Measurements from ENCODE around the gene CRYGB. TPM values are rescaled to one million over a fixed set of nuclear protein-coding genes. Genes with fewer than 3 reads are reported as not detected.
"Not testable (repeated sequence)": the region's sequence is repeated elsewhere in the genome, so short reads cannot be mapped to it uniquely, and the experiment has no call there.

Gene CRYGB
- total RNA-seq, 2 experiments from 2014 or later: not detected

DNA sequence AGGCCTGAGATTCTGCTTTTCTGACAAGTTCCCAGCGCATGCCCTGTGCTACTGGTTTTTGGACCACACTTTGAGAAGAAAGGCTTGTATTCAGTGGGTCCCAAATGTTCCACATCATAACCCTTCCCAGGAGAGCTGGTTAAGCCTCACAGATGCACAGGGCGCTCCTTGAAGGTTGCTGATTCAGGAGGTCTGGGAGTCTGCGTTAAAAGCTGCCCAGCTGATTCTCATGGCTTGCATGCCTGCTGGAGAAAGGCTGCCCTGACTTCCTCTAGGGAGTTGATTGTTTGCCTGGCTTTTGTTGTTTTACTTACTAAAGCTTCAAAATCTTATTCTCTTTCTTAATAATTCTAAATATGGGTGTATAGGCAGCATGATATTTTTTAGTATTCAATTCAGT lies 42.3 kb downstream of the CRYGB start:
- CTCF ChIA-PET: no interaction called here
- no peaks in the 10 kb centered on the region for H3K27me3 Mint-ChIP-seq

GRCh38 chr2:208101716-208102631 lies 44.0 kb downstream of the CRYGB start:
- DNase-seq (no peak), ATAC-seq (ENCODE audit: poor library complexity) (no peak)
- Histone ChIP-seq H3K4me1 (ENCODE audit: insufficient read depth, low read length) (no peaks in the 10 kb centered on the region), H3K4me3 (ENCODE audit: low read length) (no peak overlapping the region), H3K27ac (ENCODE audit: low read depth in 1 of 2, low read length in 2 of 2) (no peak overlapping the region), H3K36me3 (ENCODE audit: insufficient read depth, low read length) (no peaks in the 10 kb centered on the region), H3K27me3 (ENCODE audit: control insufficient read depth in 1 of 2, insufficient read depth in 2 of 2, low read length in 2 of 2) (no peaks in the 10 kb centered on the region), H3K9me3 (ENCODE audit: control insufficient read depth in 1 of 2, insufficient read depth in 1 of 2, low read length in 2 of 2) (no peaks in the 10 kb centered on the region)
- intact Hi-C loops (cut with DNase I, micrococcal nuclease): loop anchor here in 1 of 2 experiments (10.0 kb wide), 1 partner anchor 153 kb away; the partner anchor contains the start of gene IDH1
- Mint-ChIP-seq H3K4me1 (ENCODE audit: low read depth) (peaks cover 35% of the 10 kb centered on the region), H3K4me3 (peak overlapping the region; percentile 65), H3K27ac (peak overlapping the region; percentile 68), H3K36me3 (ENCODE audit: low read depth) (no peaks in the 10 kb centered on the region), H3K27me3 (no peaks in the 10 kb centered on the region), H3K9me3 (no peaks in the 10 kb centered on the region)
- ChIA-PET CTCF (no interaction called here), POLR2A (interaction anchor here (1.0 to 1.4 kb wide), 4 partner anchors 77 to 572 kb away, joined by 3 to 7 read pairs (median 4); partner anchors contain the start of genes CCNYL1, CREB1, IDH1 and PLEKHM3)
- no peak for TF ChIP-seq CTCF (IDR thresholded peaks at IDR 0.05)

More for the DNA sequence above, 42.3 kb downstream of the CRYGB start:
- Mint-ChIP-seq H3K4me3 (no peak overlapping the region), H3K36me3 (ENCODE audit: low read depth) (no peaks in the 10 kb centered on the region), H3K27ac (no peak overlapping the region), H3K9me3 (no peaks in the 10 kb centered on the region), H3K4me1 (ENCODE audit: low read depth) (peaks cover 35% of the 10 kb centered on the region)
- POLR2A ChIA-PET: interaction anchor here (1.2 kb wide), 1 partner anchor 11 kb away, joined by 3 read pairs; no protein-coding TSS in a partner anchor
- ATAC-seq (ENCODE audit: poor library complexity) (no peak), DNase-seq (no peak)
- H3K4me1 ChIP-seq (ENCODE audit: insufficient read depth, low read length): no peaks in the 10 kb centered on the region
- intact Hi-C loops (cut with DNase I, micrococcal nuclease): loop anchor here in 1 of 2 experiments (10.0 kb wide), 1 partner anchor 151 kb away; the partner anchor contains the start of gene IDH1
- H3K27me3 ChIP-seq (ENCODE audit: control insufficient read depth in 1 of 2, insufficient read depth in 2 of 2, low read length in 2 of 2): no peaks in the 10 kb centered on the region
- no peak overlapping the region for H3K4me3 ChIP-seq (ENCODE audit: low read length)
- H3K27ac ChIP-seq (ENCODE audit: low read depth in 1 of 2, low read length in 2 of 2): no peak overlapping the region
- H3K36me3 ChIP-seq (ENCODE audit: insufficient read depth, low read length): no peaks in the 10 kb centered on the region
- H3K9me3 ChIP-seq (ENCODE audit: control insufficient read depth in 1 of 2, insufficient read depth in 1 of 2, low read length in 2 of 2): no peaks in the 10 kb centered on the region
- no peak for TF ChIP-seq CTCF (IDR thresholded peaks at IDR 0.05)

GRCh38 chr2:208099682-208100470 lies 46.1 kb downstream of the CRYGB start:
- intact Hi-C loops (cut with DNase I, micrococcal nuclease): loop anchor here in 1 of 2 experiments (10.0 kb wide), 1 partner anchor 155 kb away; the partner anchor contains the start of gene IDH1
- ChIA-PET POLR2A (no interaction called here), CTCF (no interaction called here)
- peak overlapping the region; percentile 68 for H3K27ac Mint-ChIP-seq
- Histone ChIP-seq H3K27ac (ENCODE audit: low read depth in 1 of 2, low read length in 2 of 2) (no peak overlapping the region), H3K36me3 (ENCODE audit: insufficient read depth, low read length) (no peaks in the 10 kb centered on the region), H3K9me3 (ENCODE audit: control insufficient read depth in 1 of 2, insufficient read depth in 1 of 2, low read length in 2 of 2) (no peaks in the 10 kb centered on the region), H3K4me3 (ENCODE audit: low read length) (no peak overlapping the region), H3K4me1 (ENCODE audit: insufficient read depth, low read length) (no peaks in the 10 kb centered on the region), H3K27me3 (ENCODE audit: control insufficient read depth in 1 of 2, insufficient read depth in 2 of 2, low read length in 2 of 2) (no peaks in the 10 kb centered on the region)
- no peaks in the 10 kb centered on the region for H3K27me3 Mint-ChIP-seq
- H3K4me3 Mint-ChIP-seq: peak overlapping the region; percentile 74
- no peak for TF ChIP-seq CTCF (IDR thresholded peaks at IDR 0.05)
- DNase-seq: no peak
- H3K9me3 Mint-ChIP-seq: no peaks in the 10 kb centered on the region
- peaks cover 35% of the 10 kb centered on the region for H3K4me1 Mint-ChIP-seq (ENCODE audit: low read depth)
- H3K36me3 Mint-ChIP-seq (ENCODE audit: low read depth): no peaks in the 10 kb centered on the region
- ATAC-seq (ENCODE audit: poor library complexity): no peak

DNA sequence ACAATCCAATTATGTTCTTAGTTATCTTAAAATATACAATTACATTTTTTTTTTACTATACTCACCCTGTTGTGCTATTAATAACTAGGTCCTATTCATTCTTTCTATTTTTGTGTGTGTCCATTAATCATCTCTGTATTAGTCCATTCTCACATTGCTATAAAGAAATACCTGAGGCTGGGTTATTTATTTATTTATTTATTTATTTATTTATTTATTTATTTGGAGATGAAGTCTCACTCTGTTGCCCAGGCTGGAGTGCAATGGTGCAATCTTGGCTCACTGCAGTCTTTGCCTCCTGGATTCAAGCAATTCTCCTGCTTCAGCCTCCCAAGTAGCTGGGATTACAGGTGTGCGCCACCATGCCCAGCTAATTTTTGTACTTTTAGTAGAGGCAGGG lies 47.3 kb downstream of the CRYGB start:
- H3K4me3 ChIP-seq (ENCODE audit: low read length); H3K27me3 Mint-ChIP-seq; intact Hi-C loops (cut with DNase I, micrococcal nuclease); H3K9me3 Mint-ChIP-seq; H3K4me1 ChIP-seq (ENCODE audit: insufficient read depth, low read length); H3K4me3 Mint-ChIP-seq; ATAC-seq (ENCODE audit: poor library complexity); CTCF ChIA-PET; DNase-seq; H3K27ac Mint-ChIP-seq; H3K9me3 ChIP-seq (ENCODE audit: control insufficient read depth in 1 of 2, insufficient read depth in 1 of 2, low read length in 2 of 2); H3K36me3 Mint-ChIP-seq (ENCODE audit: low read depth); H3K27ac ChIP-seq (ENCODE audit: low read depth in 1 of 2, low read length in 2 of 2); H3K36me3 ChIP-seq (ENCODE audit: insufficient read depth, low read length); H3K27me3 ChIP-seq (ENCODE audit: control insufficient read depth in 1 of 2, insufficient read depth in 2 of 2, low read length in 2 of 2); POLR2A ChIA-PET: not testable (repeated sequence)
- peaks cover 35% of the 10 kb centered on the region for H3K4me1 Mint-ChIP-seq (ENCODE audit: low read depth)
